ENCODE data around the gene C18orf32.
"Not testable (repeated sequence)": the region's sequence is repeated elsewhere in the genome, so short reads cannot be mapped to it uniquely, and the experiment has no call there.

The C18orf32 gene

DNA sequence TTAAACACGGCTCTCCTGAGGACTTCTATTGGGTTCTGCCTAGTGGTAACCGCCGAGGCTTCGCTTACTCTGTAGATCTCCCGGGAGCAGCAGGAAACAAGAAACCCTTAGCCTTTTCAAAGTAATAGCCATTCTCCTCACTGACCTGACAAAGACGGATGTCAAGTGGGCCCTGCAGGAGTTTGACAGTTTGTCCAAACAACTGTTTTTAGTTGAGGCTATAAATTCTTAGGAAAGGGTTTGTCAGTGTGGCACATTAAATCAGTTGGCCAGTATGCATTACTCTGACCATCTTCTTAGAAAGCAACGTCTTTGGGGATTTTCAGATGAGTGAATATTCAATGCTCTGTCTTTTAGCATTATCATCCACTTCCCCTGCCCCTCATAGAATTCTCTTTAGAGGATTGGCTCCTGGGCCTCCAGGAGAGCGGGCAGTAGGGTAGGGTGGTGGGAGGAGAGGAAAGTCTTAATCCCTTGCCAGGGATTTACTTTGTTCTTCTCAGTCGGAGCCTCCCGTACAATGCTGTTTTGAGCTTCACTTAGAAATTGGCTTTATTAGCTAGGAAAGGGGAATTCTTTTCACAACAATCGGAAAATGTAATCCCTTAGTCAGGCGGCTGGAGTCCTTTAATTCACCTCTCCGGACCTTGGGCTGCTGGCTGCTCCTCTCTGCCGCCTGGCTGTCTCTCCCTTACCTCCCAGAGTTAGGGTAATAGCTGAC, 13.3 kb upstream of the C18orf32 start:
- peak; percentile 40 for DNase-seq (ENCODE audit: low spot score)

- DNase-seq (ENCODE audit: low spot score), result no peak
Observed at GRCh38 chr18:49499046-49499637, 12.1 kb upstream of the C18orf32 start.

DNA sequence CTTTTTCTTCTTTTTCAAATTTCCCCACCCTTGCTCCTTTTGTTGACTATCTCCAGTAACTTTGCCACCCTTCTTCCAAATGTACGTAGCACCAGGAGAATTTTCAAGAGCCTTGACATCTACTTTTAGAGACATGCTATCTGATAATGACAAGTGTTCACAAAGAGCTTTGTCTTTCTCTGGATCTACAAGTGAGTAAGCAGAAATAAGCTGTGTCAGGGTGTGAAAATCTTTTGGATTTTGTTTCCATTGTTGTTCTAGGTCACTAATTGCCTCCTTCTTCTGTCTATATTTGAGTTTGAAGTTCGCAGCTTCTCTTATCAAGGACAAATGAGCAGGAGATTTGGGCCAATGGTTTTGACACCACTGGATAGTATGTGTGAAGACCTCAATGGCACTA, 8.4 kb upstream of the C18orf32 start:
- DNase-seq (ENCODE audit: low spot score), result no peak

DNA sequence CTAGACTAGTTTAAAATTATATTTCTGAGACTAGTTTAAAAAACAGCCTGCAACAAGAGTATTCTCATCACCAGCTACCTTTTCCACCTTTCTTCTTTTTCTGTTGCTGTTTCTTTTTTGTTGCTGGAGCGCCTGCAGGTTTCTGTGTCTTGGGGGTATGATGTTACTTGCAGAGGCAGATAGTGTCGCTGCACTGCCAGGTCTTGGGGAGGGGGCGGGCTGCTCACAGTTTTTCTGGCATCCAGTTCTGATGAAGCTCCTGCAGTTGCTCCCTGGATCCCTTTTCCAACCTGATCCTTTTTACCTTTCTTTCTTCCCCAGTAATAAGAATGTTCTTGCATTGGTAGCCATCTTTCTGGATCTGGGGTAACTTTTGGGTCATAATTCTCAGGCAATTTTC, 8.0 kb upstream of the C18orf32 start:
- DNase-seq (ENCODE audit: low spot score), result no peak

- no peak for DNase-seq (ENCODE audit: low spot score)
Observed at GRCh38 chr18:49494660-49495059, 7.6 kb upstream of the C18orf32 start.

GRCh38 chr18:49492694-49493033, 5.6 kb upstream of the C18orf32 start:
- DNase-seq (ENCODE audit: low spot score), result no peak

GRCh38 chr18:49491857-49492693, 5.0 kb upstream of the C18orf32 start, which contains the start of gene RPL17:
TSS of gene RPL17 (minus strand) at chr18:49492465.
- DNase-seq (ENCODE audit: low spot score), result peak; percentile 87

DNA sequence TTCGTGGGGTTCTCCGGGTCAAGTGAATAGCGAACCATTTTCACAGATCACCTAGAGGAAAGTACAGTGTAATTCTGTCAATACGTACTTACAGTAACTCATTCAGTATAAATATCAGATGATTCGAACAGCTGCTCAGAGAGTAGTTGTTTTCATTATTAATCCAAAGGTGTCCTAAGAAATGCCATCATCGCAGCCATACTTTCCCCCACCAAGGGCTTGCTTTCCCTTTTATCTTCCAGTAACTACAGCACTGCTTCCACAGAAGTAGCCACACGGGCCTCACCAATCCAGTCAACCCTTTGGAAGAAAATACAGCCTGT, 4.5 kb upstream of the C18orf32 start:
- no peak for DNase-seq (ENCODE audit: low spot score)

- DNase-seq (ENCODE audit: low spot score), result no peak
Observed at GRCh38 chr18:49490246-49490762, 3.3 kb upstream of the C18orf32 start.

DNA sequence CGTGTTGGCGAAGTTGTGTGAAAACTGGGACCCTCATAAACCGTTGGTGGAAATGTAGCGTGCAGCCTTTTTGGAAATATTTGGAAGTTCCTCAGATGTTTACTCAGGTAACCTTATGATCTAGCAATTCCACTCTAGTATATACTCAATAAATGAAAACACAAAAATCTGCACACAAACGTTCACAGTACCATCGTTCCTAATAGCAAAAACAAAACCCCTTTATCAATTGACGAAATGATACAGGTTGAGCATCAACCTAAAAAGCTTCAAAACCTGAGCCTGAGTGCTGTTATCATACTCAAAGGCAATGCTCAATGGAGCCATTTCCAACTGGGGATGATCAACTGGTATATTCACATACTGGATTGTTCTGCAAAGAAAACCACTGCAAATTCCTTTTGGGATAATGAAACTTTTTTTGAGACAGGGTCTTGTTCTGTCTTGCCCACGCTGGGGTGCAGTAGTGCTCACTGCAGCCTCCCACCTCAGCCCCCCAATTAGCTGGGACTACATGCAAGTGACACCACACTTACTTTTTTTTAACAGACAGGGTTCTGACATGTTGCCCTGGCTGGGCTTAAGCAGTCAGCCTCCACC, 777 bp upstream of the C18orf32 start:
- no peak for DNase-seq (ENCODE audit: low spot score)

- no peak for DNase-seq (ENCODE audit: low spot score)
Observed at GRCh38 chr18:49486606-49486952, 455 bp downstream of the C18orf32 start.

DNA sequence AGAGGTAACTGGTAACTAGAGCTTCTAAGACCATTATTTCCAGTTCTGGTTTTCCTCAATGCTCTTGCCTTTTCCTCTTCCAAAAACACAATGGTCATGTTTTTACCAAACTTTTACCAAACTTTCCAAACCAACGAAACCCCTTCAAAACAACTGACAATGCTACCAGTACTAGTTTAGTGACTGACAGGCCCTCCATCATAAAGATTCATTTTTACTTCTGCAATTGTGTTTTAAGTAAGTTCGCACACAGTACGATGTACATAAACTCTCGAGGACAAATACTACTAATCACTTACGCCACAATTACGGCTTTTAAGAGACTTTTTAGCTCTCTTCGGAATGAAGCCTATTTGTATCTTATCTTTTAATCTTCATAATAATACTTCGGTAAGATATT, 900 bp downstream of the C18orf32 start:
- no peak for DNase-seq (ENCODE audit: low spot score)

DNA sequence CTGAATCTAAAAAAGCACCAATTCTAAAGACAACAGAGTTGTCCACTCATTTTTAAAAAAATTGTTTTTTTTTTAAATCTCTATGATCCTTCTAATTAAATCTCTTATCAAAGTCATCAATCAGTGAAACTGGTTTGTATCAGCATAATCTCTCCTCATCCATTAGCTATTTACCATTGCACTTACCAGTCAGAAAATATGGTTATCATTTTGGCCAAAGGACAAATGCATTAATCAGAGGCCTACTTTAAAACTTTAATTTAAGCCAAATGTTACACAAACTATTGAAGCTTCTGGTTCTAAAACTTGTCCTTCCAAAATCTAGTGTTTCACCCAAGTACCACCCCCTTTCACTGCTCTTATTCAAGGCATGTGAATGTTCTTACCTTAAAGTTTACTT, 3.8 kb downstream of the C18orf32 start:
- no peak for DNase-seq (ENCODE audit: low spot score)

- no peak for DNase-seq (ENCODE audit: low spot score)
Observed at GRCh38 chr18:49481907-49482306, 5.1 kb downstream of the C18orf32 start.

GRCh38 chr18:49481317-49481716, 5.7 kb downstream of the C18orf32 start:
- DNase-seq (ENCODE audit: low spot score), result no peak

- DNase-seq (ENCODE audit: low spot score), result no peak
Observed at GRCh38 chr18:49479381-49480137, 7.5 kb downstream of the C18orf32 start.

DNA sequence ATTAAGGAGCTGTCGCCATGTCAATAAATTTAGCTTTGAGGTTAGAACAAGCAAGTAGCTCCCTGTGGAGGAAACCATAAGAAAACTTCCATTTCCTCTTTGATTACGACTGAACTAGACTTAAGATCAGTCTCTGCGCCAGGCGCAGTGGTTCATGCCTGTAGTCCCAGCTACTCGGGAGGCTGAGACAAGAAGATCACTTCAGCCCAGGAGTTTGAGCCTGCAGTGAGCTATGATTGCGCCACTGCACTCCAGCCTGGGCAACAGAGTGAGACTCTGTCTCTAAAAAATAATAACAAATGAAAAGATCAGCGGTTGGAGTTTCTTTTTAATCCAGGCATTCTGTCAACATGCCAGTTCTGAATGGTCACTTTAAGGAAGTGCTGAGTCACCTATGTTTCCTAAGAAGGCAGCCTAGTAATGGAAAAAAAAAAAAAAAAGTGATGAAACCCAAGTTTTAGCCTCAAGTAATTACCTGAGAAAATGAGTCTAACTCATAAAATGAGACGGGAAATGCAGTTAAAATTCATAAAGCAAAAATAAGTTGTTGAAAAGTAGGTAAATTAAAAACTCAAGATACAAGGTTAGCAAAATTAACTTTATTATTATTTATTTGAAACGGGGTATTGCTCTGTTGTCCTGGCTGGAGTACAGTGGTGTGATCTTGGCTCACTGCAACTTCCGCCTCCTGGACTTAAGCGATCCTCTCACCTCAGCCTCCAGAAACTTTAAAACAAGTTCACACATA, 10.2 kb downstream of the C18orf32 start:
- DNase-seq (ENCODE audit: low spot score), result no peak

DNA sequence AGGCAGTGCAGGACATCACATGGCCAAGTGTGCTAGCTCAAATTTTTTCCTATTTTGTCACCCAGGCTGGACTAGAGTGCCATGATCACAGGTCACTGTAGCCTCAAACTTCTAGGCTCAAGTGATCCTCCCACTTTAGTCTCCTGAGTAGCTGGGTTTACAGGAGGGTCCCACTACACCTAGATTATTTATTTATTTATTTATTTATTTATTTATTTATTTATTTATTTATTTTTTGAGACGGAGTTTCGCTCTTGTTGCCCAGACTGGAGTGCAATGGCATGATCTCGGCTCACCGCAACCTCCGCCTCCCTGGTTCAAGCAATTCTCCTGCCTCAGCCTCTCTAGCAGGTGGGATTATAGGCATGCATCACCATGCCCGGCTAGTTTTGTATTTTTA, 12.1 kb downstream of the C18orf32 start:
- not testable (repeated sequence) for DNase-seq (ENCODE audit: low spot score)

GRCh38 chr18:49473721-49474120, 13.3 kb downstream of the C18orf32 start:
- DNase-seq (ENCODE audit: low spot score), result no peak

DNA sequence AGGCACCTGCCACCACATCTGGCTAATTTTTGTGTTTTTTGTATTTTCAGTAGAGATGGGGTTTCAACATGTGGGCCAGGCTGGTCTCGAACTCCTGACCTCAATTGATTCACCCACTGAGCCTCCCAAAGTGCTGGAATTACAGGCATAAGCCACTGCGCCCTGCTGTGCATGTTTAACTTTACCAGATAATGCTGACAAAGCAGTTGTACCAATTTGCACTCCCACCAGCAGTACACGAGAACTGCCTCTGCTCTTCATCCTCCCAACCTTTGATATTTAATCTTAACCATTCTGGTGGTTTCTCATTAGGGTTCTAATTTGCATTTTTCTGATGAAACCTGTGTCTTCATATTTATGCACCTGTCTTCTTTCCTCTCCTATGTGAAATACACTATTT, 14.6 kb downstream of the C18orf32 start:
- DNase-seq (ENCODE audit: low spot score), result no peak

GRCh38 chr18:49471532-49471931, 15.5 kb downstream of the C18orf32 start:
- no peak for DNase-seq (ENCODE audit: low spot score)

Measured in iPS-NIHi11 (cell line).